HL-60 (cell line): ENCODE measurements around the gene ATMIN.

ENCODE experiments used
- DNase-seq, 2 experiments: peaks; one replicate each; pipeline ENCODE4 v3.0.0-alpha.2; 2010 to 2020; ENCODE audit warnings: low read depth in 1 of 2, low spot score in 1 of 2
- H3K27ac ChIP-seq: fragments of 250-450 bp; sonication (Bioruptor Pico); replicated peaks from 2 replicates; pipeline ENCODE4 v1.5.1; 2020; ENCODE audit warnings: mild to moderate bottlenecking, moderate library complexity
- H3K27me3 ChIP-seq: fragments of 250-450 bp; sonication (Bioruptor Pico); 2 replicates; pipeline ENCODE4 v1.5.1; 2021; ENCODE audit warnings: mild to moderate bottlenecking, moderate library complexity; ENCODE audit not compliant: insufficient read depth, poor library complexity, severe bottlenecking
- H3K4me3 ChIP-seq: replicated peaks from 2 replicates; pipeline ENCODE4 v1.5.1; 2011; ENCODE audit warnings: mild to moderate bottlenecking, control low read depth, low read length; ENCODE audit not compliant: insufficient read depth
- CTCF ChIP-seq: IDR thresholded peaks from one replicate; pipeline ENCODE4 v1.5.1; 2011; ENCODE audit warnings: low read length, control low read depth, inconsistent platforms; ENCODE audit not compliant: insufficient read depth
- GABPA ChIP-seq: IDR thresholded peaks from 2 replicates; pipeline ENCODE4 v1.6.1; 2012; ENCODE audit warnings: low read depth
- POLR2AphosphoS5 ChIP-seq: IDR thresholded peaks from 2 replicates; pipeline ENCODE4 v1.6.1; 2012; ENCODE audit warnings: low read depth
- SPI1 ChIP-seq: IDR thresholded peaks from 2 replicates; pipeline ENCODE4 v1.6.1; 2012; ENCODE audit warnings: low read depth, mild to moderate bottlenecking, borderline replicate concordance
- TF ChIP-seq, protein P1 (sequence below): IDR thresholded peaks from 2 replicates; pipeline ENCODE4 v1.6.1; 2012; ENCODE audit warnings: low read depth; ENCODE audit not compliant: insufficient replicate concordance

The ATMIN gene

GRCh38 chr16:81080233-81080632, 44.6 kb downstream of the ATMIN start:
- Histone ChIP-seq H3K4me3 (no peak overlapping the region), H3K27me3 (no peaks in the 10 kb centered on the region), H3K27ac (no peak overlapping the region)
- no peak for DNase-seq
- no peak for TF ChIP-seq GABPA
- TF ChIP-seq CTCF, result no peak
- no peak for TF ChIP-seq POLR2AphosphoS5
- TF ChIP-seq SPI1, result no peak
- TF ChIP-seq, protein P1, sequence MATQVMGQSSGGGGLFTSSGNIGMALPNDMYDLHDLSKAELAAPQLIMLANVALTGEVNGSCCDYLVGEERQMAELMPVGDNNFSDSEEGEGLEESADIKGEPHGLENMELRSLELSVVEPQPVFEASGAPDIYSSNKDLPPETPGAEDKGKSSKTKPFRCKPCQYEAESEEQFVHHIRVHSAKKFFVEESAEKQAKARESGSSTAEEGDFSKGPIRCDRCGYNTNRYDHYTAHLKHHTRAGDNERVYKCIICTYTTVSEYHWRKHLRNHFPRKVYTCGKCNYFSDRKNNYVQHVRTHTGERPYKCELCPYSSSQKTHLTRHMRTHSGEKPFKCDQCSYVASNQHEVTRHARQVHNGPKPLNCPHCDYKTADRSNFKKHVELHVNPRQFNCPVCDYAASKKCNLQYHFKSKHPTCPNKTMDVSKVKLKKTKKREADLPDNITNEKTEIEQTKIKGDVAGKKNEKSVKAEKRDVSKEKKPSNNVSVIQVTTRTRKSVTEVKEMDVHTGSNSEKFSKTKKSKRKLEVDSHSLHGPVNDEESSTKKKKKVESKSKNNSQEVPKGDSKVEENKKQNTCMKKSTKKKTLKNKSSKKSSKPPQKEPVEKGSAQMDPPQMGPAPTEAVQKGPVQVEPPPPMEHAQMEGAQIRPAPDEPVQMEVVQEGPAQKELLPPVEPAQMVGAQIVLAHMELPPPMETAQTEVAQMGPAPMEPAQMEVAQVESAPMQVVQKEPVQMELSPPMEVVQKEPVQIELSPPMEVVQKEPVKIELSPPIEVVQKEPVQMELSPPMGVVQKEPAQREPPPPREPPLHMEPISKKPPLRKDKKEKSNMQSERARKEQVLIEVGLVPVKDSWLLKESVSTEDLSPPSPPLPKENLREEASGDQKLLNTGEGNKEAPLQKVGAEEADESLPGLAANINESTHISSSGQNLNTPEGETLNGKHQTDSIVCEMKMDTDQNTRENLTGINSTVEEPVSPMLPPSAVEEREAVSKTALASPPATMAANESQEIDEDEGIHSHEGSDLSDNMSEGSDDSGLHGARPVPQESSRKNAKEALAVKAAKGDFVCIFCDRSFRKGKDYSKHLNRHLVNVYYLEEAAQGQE, result no peak

- Histone ChIP-seq H3K27ac (no peak overlapping the region), H3K27me3 (no peaks in the 10 kb centered on the region), H3K4me3 (no peak overlapping the region)
- DNase-seq, result no peak
- no peak for TF ChIP-seq SPI1
- TF ChIP-seq GABPA, result no peak
- TF ChIP-seq, protein P1, result no peak
- TF ChIP-seq CTCF, result no peak
- no peak for TF ChIP-seq POLR2AphosphoS5
Measured at GRCh38 chr16:81081014-81081413, 45.4 kb downstream of the ATMIN start.

DNA sequence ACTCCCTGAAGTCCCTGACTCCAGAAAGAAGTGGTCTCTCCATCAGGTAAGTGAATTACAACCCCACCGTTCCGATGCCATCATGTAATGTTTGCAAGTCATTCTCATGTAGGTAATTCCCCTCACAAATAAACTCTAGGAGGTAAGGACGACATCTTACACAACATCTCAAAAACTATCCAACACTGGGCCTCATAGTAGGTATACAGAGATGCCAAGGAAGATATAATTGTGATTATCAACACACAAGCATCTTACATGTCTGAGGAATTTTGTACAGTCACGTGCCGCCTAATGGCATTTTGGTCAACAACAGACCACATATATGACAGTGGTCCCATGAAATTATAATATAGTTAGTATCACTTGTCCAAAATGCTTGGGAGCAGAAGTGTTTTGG, 53.2 kb downstream of the ATMIN start:
- no peak overlapping the region for H3K4me3 ChIP-seq
- H3K27me3 ChIP-seq, result no peaks in the 10 kb centered on the region
- TF ChIP-seq CTCF (no peak), POLR2AphosphoS5 (no peak), GABPA (no peak), SPI1 (no peak)
- TF ChIP-seq, protein P1, result no peak
- no peak overlapping the region for H3K27ac ChIP-seq
- no peak for DNase-seq
